ENCODE results near the gene SLCO4A1. TPM values are rescaled to one million over a fixed set of nuclear protein-coding genes. Genes with fewer than 3 reads are reported as not detected.

Gene SLCO4A1
- total and polyA plus RNA-seq, 2 of the 4 experiments (the other 2 are of a cell fraction): 0.72 to 1.1 TPM

DNA sequence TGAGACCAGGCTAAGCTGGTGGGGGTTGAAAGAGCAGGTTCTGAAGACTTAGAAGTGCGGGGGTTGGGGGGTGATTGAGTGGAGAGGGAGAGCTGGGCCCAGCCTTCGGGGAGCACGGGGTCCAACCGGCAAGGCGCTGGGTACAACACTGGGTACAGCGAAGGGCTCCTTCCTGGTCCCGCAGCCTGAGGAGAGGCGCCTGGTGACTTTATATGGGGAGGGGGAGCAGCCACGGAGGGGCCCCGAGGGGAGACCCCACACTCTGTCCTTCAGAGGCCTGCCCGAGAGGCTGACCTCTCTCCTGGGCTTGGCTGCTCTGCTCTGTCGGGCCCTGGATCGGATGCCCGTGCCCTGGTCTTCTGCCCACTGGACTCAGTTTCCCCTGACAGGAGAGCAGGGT lies 55.9 kb downstream of the SLCO4A1 start:
- Histone ChIP-seq H3K14ac (replicated peaks; ENCODE audit: low read depth, low read length) (no peak overlapping the region), H3K23ac (ENCODE audit: low read depth, low read length) (no peak overlapping the region), H2AFZ (replicated peaks; ENCODE audit: low read length, poor library complexity) (no peak overlapping the region), H3K9me3 (ENCODE audit: control insufficient read depth, insufficient read depth, low read length) (no peaks in the 10 kb centered on the region), H3K9ac (ENCODE audit: low read depth, low read length) (no peak overlapping the region), H2AK9ac (replicated peaks; ENCODE audit: low read depth, low read length, poor library complexity) (no peak overlapping the region), H3K4me3 (ENCODE audit: insufficient read depth, low read depth, low read length) (no peak overlapping the region), H4K20me1 (ENCODE audit: insufficient read depth, low read length) (no peaks in the 10 kb centered on the region), H2BK5ac (ENCODE audit: low read depth, low read length, poor library complexity, severe bottlenecking) (no peak overlapping the region), H3K4me2 (ENCODE audit: low read depth, low read length) (no peak overlapping the region), H4K8ac (ENCODE audit: low read depth in 2 of 2, low read length in 2 of 2) (no peak overlapping the region), H2BK20ac (ENCODE audit: low read depth, low read length) (no peak overlapping the region), H3K36me3 (ENCODE audit: control insufficient read depth, insufficient read depth, low read length) (no peaks in the 10 kb centered on the region), H4K91ac (ENCODE audit: insufficient read depth, low read depth, low read length) (no peak overlapping the region), H4K5ac (ENCODE audit: low read depth, low read length) (no peak overlapping the region), H3K79me1 (ENCODE audit: low read depth in 1 of 2, low read length in 2 of 2) (no peaks in the 10 kb centered on the region), H2BK15ac (ENCODE audit: low read depth, low read length) (no peak overlapping the region), H3K18ac (ENCODE audit: low read depth, low read length) (no peak overlapping the region), H3K27me3 (ENCODE audit: control insufficient read depth, insufficient read depth, low read length) (peaks cover 29% of the 10 kb centered on the region), H2BK120ac (ENCODE audit: low read depth, low read length) (no peak overlapping the region), H3K27ac (ENCODE audit: insufficient read depth, low read length) (no peak overlapping the region), H3K56ac (ENCODE audit: extremely low read depth, insufficient read depth, low read length) (no peak overlapping the region), H3K9me1 (ENCODE audit: insufficient read depth, low read length) (peaks cover 3% of the 10 kb centered on the region), H3K4ac (ENCODE audit: low read depth, low read length) (no peak overlapping the region), H2AK5ac (ENCODE audit: low read depth, low read length) (no peak overlapping the region), H3K4me1 (ENCODE audit: control insufficient read depth, insufficient read depth, low read length) (peaks cover 2% of the 10 kb centered on the region)
- WGBS, 2 experiments (ENCODE audit: extremely low coverage in 2 of 2, insufficient read length in 1 of 2): 91% methylated on average over 4 of the region's 14 CpGs; no CpG with 5 or more reads in 1 of the 2 experiments
- intact Hi-C loops (cut with micrococcal nuclease) (no loop called here), dilution Hi-C loops (cut with HindIII; ENCODE audit: low sequenced_read_pairs, unreplicated experiment) (no loop called here), in situ Hi-C loops (cut with MboI; ENCODE audit: low sequenced_read_pairs) (loop anchor here (25.0 kb wide), 1 partner anchor 314 kb away; the partner anchor contains the start of gene BHLHE23)
- BruUV-seq (replicated peaks): no TSS peak
- CTCF ChIA-PET: no interaction called here
- ATAC-seq (ENCODE audit: low read depth) (no peak), DNase-seq (no peak)
- POLR2A ChIA-PET (ENCODE audit: unreplicated experiment): no interaction called here
- no peak for TF ChIP-seq MXI1 (IDR thresholded peaks at IDR 0.05; ENCODE audit: borderline replicate concordance, low read depth, low read length)
- TF ChIP-seq MAZ (IDR thresholded peaks at IDR 0.05; ENCODE audit: borderline replicate concordance, low read depth, low read length): no peak
- TF ChIP-seq, protein P1, sequence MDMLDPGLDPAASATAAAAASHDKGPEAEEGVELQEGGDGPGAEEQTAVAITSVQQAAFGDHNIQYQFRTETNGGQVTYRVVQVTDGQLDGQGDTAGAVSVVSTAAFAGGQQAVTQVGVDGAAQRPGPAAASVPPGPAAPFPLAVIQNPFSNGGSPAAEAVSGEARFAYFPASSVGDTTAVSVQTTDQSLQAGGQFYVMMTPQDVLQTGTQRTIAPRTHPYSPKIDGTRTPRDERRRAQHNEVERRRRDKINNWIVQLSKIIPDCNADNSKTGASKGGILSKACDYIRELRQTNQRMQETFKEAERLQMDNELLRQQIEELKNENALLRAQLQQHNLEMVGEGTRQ (IDR thresholded peaks at IDR 0.05; ENCODE audit: low read depth, low read length): no peak
- TF ChIP-seq RFX5 (IDR thresholded peaks at IDR 0.05; ENCODE audit: low read depth, low read length): no peak
- TF ChIP-seq, protein P2, sequence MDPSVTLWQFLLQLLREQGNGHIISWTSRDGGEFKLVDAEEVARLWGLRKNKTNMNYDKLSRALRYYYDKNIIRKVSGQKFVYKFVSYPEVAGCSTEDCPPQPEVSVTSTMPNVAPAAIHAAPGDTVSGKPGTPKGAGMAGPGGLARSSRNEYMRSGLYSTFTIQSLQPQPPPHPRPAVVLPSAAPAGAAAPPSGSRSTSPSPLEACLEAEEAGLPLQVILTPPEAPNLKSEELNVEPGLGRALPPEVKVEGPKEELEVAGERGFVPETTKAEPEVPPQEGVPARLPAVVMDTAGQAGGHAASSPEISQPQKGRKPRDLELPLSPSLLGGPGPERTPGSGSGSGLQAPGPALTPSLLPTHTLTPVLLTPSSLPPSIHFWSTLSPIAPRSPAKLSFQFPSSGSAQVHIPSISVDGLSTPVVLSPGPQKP (IDR thresholded peaks at IDR 0.05; ENCODE audit: borderline replicate concordance, low read depth, low read length): no peak
- no peak for TF ChIP-seq RAD21 (IDR thresholded peaks at IDR 0.05; ENCODE audit: low read length)
- TF ChIP-seq CHD1 (IDR thresholded peaks at IDR 0.05; ENCODE audit: low read depth, low read length): no peak
- TF ChIP-seq POLR2A (IDR thresholded peaks at IDR 0.05; ENCODE audit: low read depth, low read length): no peak
- TF ChIP-seq RCOR1 (IDR thresholded peaks at IDR 0.05; ENCODE audit: insufficient replicate concordance, low read length): no peak
- TF ChIP-seq FOS (IDR thresholded peaks at IDR 0.05; ENCODE audit: low read depth, low read length): no peak
- TF ChIP-seq, protein P3, sequence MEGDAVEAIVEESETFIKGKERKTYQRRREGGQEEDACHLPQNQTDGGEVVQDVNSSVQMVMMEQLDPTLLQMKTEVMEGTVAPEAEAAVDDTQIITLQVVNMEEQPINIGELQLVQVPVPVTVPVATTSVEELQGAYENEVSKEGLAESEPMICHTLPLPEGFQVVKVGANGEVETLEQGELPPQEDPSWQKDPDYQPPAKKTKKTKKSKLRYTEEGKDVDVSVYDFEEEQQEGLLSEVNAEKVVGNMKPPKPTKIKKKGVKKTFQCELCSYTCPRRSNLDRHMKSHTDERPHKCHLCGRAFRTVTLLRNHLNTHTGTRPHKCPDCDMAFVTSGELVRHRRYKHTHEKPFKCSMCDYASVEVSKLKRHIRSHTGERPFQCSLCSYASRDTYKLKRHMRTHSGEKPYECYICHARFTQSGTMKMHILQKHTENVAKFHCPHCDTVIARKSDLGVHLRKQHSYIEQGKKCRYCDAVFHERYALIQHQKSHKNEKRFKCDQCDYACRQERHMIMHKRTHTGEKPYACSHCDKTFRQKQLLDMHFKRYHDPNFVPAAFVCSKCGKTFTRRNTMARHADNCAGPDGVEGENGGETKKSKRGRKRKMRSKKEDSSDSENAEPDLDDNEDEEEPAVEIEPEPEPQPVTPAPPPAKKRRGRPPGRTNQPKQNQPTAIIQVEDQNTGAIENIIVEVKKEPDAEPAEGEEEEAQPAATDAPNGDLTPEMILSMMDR (conservative IDR thresholded peaks at IDR 0.05; ENCODE audit: low read depth, low read length): no peak
- no peak for TF ChIP-seq CEBPB (IDR thresholded peaks at IDR 0.05; ENCODE audit: low read depth, low read length)
- no peak for TF ChIP-seq BHLHE40 (IDR thresholded peaks at IDR 0.05; ENCODE audit: low read depth, low read length)
- no peak for TF ChIP-seq NFE2L2 (IDR thresholded peaks at IDR 0.05; ENCODE audit: low read depth, low read length)

All from IMR-90 (cell line).